Measurements from ENCODE around the gene OXT. TPM values are rescaled to one million over a fixed set of nuclear protein-coding genes. Genes with fewer than 3 reads are reported as not detected.

The OXT gene
- total and polyA plus RNA-seq, 2 of the 13 experiments (the other 11 are each of a cell fraction or from before 2014, with no cell fraction given), result not detected

DNA sequence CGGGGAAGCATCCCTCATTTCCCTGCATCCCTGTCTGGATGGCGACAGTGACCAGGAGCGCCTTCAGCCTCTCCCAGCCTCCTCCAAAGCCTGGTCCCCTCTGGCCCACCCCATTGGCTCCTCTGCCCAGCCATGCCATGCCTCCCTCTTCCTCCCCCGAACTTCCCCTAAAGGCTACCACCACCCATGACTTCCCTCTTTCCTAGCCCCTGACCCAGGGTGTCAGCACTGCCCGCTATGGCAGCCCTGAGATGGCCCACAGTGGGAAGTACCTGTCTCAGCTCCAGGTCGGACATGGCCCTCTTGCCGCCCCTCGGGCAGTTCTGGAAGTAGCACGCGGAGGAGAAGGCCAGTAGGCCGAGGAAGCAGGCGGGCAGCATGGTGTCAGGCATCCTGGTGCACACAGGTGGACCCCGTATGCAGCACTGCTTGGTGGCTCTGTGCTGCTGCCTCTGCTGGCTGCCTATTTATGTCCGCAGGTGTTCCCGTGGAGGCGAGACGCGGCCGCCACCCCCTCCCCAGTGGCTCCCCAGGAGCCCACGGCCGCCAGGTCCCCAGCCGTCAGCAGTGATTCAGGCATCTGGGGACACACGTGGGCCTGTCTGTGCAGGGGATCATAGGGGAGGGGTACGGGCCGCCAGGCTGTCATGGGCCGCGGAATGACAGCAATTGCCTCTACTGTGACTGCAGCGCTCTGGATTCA, 13.0 kb downstream of the OXT start, which contains the start of gene AVP (continued):
- TF ChIP-seq HNRNPK (IDR thresholded peaks at IDR 0.05; ENCODE audit: low read depth, low read length, poor library complexity, severe bottlenecking) (no peak), ZNF350 (CRISPR knock-in tag; IDR thresholded peaks at IDR 0.05; ENCODE audit: borderline replicate concordance, low read depth) (no peak), ZNF790 (CRISPR knock-in tag; IDR thresholded peaks at IDR 0.05; ENCODE audit: borderline replicate concordance) (no peak), KAT7 (CRISPR knock-in tag; IDR thresholded peaks at IDR 0.05; ENCODE audit: borderline replicate concordance) (no peak), SALL1 (CRISPR knock-in tag; IDR thresholded peaks at IDR 0.05) (no peak), RAD21 (CRISPR knock-in tag; IDR thresholded peaks at IDR 0.05) (no peak), ONECUT2 (CRISPR knock-in tag; IDR thresholded peaks at IDR 0.05) (no peak), ISX (CRISPR knock-in tag; conservative IDR thresholded peaks at IDR 0.05) (no peak), NFE2L1 (CRISPR knock-in tag; IDR thresholded peaks at IDR 0.05; ENCODE audit: borderline replicate concordance) (no peak), ZSCAN30 (CRISPR knock-in tag; IDR thresholded peaks at IDR 0.05) (no peak), ZKSCAN8 (CRISPR knock-in tag; IDR thresholded peaks at IDR 0.05; ENCODE audit: borderline replicate concordance) (no peak), POLR2AphosphoS2 (IDR thresholded peaks at IDR 0.05; ENCODE audit: low read depth, low read length) (no peak), ZMYM4 (CRISPR knock-in tag; IDR thresholded peaks at IDR 0.05) (no peak), TOPORS (CRISPR knock-in tag; IDR thresholded peaks at IDR 0.05) (no peak), ZNF768 (CRISPR knock-in tag; IDR thresholded peaks at IDR 0.05) (0 out of 2 replicates have a peak, but pooled peaks have one; percentile 13), CENPX (CRISPR knock-in tag; IDR thresholded peaks at IDR 0.05) (no peak), KDM5B (CRISPR knock-in tag; IDR thresholded peaks at IDR 0.05; ENCODE audit: borderline replicate concordance) (0 out of 2 replicates have a peak, but pooled peaks have one; percentile 44), FOXJ3 (CRISPR knock-in tag; IDR thresholded peaks at IDR 0.05; ENCODE audit: borderline replicate concordance) (no peak)
- TF ChIP-seq, protein P1, sequence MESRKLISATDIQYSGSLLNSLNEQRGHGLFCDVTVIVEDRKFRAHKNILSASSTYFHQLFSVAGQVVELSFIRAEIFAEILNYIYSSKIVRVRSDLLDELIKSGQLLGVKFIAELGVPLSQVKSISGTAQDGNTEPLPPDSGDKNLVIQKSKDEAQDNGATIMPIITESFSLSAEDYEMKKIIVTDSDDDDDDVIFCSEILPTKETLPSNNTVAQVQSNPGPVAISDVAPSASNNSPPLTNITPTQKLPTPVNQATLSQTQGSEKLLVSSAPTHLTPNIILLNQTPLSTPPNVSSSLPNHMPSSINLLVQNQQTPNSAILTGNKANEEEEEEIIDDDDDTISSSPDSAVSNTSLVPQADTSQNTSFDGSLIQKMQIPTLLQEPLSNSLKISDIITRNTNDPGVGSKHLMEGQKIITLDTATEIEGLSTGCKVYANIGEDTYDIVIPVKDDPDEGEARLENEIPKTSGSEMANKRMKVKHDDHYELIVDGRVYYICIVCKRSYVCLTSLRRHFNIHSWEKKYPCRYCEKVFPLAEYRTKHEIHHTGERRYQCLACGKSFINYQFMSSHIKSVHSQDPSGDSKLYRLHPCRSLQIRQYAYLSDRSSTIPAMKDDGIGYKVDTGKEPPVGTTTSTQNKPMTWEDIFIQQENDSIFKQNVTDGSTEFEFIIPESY (CRISPR knock-in tag; IDR thresholded peaks at IDR 0.05), result 0 out of 2 replicates have a peak, but pooled peaks have one; percentile 38
- TF ChIP-seq, protein P2, sequence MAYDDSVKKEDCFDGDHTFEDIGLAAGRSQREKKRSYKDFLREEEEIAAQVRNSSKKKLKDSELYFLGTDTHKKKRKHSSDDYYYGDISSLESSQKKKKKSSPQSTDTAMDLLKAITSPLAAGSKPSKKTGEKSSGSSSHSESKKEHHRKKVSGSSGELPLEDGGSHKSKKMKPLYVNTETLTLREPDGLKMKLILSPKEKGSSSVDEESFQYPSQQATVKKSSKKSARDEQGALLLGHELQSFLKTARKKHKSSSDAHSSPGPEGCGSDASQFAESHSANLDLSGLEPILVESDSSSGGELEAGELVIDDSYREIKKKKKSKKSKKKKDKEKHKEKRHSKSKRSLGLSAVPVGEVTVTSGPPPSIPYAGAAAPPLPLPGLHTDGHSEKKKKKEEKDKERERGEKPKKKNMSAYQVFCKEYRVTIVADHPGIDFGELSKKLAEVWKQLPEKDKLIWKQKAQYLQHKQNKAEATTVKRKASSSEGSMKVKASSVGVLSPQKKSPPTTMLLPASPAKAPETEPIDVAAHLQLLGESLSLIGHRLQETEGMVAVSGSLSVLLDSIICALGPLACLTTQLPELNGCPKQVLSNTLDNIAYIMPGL (CRISPR knock-in tag; IDR thresholded peaks at IDR 0.05; ENCODE audit: borderline replicate concordance in 1 of 2, low read depth in 1 of 2), result no peak
- TF ChIP-seq, protein P3, sequence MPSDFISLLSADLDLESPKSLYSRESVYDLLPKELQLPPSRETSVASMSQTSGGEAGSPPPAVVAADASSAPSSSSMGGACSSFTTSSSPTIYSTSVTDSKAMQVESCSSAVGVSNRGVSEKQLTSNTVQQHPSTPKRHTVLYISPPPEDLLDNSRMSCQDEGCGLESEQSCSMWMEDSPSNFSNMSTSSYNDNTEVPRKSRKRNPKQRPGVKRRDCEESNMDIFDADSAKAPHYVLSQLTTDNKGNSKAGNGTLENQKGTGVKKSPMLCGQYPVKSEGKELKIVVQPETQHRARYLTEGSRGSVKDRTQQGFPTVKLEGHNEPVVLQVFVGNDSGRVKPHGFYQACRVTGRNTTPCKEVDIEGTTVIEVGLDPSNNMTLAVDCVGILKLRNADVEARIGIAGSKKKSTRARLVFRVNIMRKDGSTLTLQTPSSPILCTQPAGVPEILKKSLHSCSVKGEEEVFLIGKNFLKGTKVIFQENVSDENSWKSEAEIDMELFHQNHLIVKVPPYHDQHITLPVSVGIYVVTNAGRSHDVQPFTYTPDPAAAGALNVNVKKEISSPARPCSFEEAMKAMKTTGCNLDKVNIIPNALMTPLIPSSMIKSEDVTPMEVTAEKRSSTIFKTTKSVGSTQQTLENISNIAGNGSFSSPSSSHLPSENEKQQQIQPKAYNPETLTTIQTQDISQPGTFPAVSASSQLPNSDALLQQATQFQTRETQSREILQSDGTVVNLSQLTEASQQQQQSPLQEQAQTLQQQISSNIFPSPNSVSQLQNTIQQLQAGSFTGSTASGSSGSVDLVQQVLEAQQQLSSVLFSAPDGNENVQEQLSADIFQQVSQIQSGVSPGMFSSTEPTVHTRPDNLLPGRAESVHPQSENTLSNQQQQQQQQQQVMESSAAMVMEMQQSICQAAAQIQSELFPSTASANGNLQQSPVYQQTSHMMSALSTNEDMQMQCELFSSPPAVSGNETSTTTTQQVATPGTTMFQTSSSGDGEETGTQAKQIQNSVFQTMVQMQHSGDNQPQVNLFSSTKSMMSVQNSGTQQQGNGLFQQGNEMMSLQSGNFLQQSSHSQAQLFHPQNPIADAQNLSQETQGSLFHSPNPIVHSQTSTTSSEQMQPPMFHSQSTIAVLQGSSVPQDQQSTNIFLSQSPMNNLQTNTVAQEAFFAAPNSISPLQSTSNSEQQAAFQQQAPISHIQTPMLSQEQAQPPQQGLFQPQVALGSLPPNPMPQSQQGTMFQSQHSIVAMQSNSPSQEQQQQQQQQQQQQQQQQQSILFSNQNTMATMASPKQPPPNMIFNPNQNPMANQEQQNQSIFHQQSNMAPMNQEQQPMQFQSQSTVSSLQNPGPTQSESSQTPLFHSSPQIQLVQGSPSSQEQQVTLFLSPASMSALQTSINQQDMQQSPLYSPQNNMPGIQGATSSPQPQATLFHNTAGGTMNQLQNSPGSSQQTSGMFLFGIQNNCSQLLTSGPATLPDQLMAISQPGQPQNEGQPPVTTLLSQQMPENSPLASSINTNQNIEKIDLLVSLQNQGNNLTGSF (CRISPR knock-in tag; IDR thresholded peaks at IDR 0.05), result no peak
